SKM-1 treated with dmso at 0.1 percent for 144 hours (cell line): ENCODE data around the gene LRRTM4.

Experiments used
- DNase-seq: peaks from one replicate; lab custom pipeline; 2025; ENCODE audit not compliant: unreplicated experiment; lab: John Stamatoyannopoulos, UW

Gene LRRTM4

GRCh38 chr2:77479395-77479794 is 42.8 kb downstream of the LRRTM4 start:
- DNase-seq, result no peak

DNA sequence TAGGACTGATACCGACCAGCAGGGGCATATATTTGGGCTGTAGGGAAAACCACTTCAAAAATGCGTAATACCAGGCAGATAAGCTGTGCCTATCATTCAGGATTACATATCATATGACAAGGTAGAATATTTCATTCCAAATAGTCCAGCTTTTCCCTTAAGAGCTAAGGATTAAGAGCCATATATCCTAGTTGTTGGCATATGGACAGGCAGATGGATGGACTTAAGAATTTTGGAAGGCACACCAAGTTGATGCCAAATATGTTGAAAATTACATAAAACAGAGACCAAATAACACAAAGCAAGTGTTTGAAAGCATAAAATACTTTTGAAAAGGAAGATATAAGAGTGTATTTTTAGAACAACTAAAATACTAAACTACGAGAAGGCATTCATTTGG is 52.1 kb downstream of the LRRTM4 start:
- no peak for DNase-seq

- no peak for DNase-seq
Observed at GRCh38 chr2:77469106-77469505, 53.1 kb downstream of the LRRTM4 start.

DNA sequence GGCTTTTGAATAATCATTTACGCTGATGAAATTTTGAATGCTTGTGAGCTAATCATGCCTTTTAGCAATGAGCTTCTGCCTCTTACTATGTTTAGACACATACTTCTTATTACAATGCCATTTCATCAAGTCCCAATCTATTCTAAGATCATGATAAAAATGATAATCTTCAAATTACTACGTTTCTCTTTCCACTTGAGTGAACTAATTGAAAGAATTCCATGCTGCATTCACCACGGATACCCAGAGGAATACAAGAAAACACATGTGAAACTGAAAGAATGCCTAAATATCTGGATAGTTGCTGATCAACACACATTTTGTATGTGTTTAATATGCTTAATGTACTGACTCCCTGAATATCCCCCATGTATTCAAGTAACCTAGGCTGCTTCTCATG is 62.3 kb downstream of the LRRTM4 start:
- no peak for DNase-seq

GRCh38 chr2:77458216-77458615 is 64.0 kb downstream of the LRRTM4 start:
- no peak for DNase-seq

- DNase-seq, result no peak
Observed at GRCh38 chr2:77457665-77458064, 64.5 kb downstream of the LRRTM4 start.

GRCh38 chr2:77443076-77443475 is 79.1 kb downstream of the LRRTM4 start:
- DNase-seq, result no peak

DNA sequence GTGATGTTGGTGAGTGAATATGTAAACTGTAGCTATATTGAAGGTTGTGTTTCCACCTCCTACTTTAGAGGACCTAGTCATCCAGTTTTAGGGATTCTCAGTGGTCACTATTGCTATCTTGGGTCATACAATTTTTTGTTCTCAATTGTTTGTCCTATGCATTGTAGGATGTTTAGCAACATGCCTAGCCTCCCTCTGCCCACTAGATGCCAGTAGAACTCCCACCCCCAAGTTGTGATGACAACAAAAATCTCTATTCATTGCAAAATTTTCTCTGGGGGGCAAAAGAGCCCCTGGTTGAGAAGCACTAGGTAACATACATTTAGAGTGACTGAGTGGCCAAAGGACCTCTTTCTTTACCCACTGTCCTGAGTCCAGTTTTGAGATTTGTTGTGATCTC is 87.3 kb downstream of the LRRTM4 start:
- DNase-seq, result no peak

DNA sequence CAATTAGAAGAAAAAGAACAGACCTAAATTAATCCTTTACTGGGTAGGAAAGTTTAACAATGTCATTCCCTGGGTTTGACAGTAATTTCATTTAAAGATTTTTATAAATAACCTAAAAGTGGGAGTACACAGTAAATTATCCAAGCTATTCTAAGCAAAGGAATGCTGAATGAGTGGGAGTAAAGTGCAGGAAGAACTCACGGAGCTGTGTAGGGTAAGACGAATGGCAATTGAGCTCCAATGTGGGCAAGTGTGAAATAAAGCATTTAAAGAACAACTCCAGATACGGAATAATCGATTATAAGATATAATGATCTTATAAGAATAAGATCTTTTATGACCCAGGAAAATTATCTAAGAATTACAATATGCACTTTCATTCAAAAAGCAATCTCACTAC is 93.2 kb downstream of the LRRTM4 start:
- DNase-seq, result no peak

DNA sequence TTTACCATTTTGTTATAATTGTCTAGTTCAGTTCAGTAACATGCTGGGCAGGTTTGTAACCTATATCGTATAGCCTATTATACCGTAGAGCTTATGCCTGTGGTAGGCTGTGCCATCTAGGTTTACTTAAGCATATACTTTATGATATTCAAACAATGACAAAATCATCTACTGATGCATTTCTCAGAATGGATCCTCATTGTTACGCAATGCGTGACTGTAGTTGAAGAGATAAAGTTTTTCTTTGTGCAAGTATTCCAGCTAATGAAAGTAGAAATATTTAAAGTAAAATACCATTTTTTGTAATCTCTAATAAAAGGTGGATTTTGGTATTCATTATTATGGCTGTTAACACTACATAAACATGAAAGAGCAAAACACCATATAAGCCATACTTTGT is 100.2 kb downstream of the LRRTM4 start:
- DNase-seq, result no peak

GRCh38 chr2:77418537-77418936 is 103.6 kb downstream of the LRRTM4 start:
- DNase-seq, result no peak

- DNase-seq, result no peak
Observed at GRCh38 chr2:77404189-77404588, 118.0 kb downstream of the LRRTM4 start.

DNA sequence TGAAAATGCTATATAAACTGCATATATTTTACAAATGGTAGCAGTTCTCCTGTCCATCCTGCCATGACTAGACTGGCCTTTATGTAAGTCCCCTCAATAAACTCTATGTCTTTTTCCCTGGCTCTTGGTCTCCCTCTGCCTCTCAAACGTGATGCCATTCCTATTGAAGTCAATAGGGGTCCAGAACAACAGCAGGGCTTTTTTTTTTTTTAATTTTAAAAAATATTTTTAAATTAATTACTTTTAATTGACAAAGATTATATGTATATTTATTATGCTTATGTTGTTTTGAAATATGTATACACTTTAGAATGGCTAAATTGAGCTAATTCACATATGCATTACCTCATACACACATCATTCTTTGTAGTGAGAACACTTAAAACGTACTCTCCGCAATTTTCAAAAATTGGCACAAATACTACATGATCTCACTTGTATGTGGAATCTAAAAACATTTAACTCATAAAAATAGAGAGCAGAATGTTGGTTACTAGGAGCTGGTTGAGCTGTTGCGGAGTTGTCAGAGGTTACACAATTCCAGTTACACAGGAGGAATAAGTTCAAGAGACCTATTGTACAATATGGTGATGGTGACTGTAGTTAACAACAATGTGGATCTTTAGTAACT is 123.1 kb downstream of the LRRTM4 start:
- no peak for DNase-seq

DNA sequence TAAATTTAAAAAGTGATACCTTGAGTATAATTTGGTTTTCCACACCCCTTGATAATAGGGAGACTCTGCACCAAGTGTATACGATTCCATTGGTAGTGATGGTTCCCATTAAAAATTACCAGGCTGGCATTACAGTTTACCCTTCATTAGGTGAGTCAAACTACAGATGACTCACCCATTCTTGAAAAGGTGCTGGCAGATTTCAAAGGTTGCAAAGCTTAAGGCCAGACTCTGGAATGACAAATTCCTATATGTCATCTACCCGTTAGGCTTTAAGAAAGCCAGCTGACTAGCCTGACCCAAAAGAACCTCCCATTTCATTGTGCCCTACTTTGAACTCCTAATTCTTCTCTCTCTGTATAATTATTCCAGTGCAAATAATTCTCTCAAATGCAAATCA is 124.4 kb downstream of the LRRTM4 start:
- no peak for DNase-seq

- no peak for DNase-seq
Observed at GRCh38 chr2:77395011-77395410, 127.2 kb downstream of the LRRTM4 start.

- DNase-seq, result no peak
Observed at GRCh38 chr2:77391119-77391518, 131.1 kb downstream of the LRRTM4 start.

DNA sequence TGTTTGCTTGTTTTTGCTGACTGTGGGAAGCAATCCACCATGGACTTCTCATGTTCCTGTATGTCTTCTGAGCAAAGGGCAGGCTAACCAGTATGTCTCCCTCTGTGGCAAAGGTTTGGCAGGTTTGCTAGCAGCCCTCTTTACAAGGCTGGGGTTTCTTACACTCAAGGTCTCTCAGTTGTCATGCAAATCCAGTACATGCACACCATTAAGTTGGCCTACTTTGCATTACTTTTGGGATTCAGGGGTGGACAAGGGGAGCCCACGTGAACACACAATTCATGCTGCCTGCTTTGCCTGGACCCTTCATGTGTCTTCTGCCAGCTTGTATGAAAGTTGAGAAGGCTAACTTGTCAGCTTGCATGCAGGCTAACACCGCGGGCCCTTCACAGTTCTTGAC is 134.9 kb downstream of the LRRTM4 start:
- no peak for DNase-seq

DNA sequence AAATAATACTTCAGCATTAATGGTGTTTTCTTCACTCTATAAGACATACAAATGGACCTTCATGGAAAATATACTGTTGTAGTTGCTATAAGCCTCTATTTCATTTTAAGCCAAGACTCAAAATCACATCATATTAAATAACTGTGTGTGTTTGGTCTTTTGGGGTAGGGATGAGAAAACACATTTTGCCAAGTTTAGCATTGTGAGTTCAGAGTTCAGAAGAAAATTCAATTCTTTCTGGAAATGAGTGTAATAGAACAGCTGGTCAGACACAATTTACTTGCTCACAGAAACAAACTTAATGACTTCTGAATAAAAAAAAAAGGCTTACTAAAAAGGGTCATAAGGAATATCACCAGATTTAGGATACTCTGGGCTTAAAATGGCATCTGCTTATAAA is 149.5 kb downstream of the LRRTM4 start:
- no peak for DNase-seq

GRCh38 chr2:77370511-77370910 is 151.7 kb downstream of the LRRTM4 start:
- no peak for DNase-seq

GRCh38 chr2:77363277-77363676 is 158.9 kb downstream of the LRRTM4 start:
- DNase-seq, result no peak

GRCh38 chr2:77348821-77349220 is 173.4 kb downstream of the LRRTM4 start:
- DNase-seq, result no peak

GRCh38 chr2:77336013-77336412 is 186.2 kb downstream of the LRRTM4 start:
- DNase-seq, result no peak

GRCh38 chr2:77328134-77328931 is 193.8 kb downstream of the LRRTM4 start:
- no peak for DNase-seq
